Trophoblast cell (in vitro differentiated cells and primary cell): Measurements from ENCODE around the gene HRCT1.
A peak's percentile ranks its signal among the peaks of the same experiment; 100 is the strongest.

Experiments
- DNase-seq, 2 donors: peaks; one replicate each; pipeline ENCODE4 v3.0.0-alpha.2; 2016
- H2AFZ ChIP-seq: 2 replicates; pipeline ENCODE4 v1.6.1; 2013; ENCODE audit warnings: low read length, moderate library complexity, mild to moderate bottlenecking; ENCODE audit not compliant: insufficient read depth, poor library complexity
- H2AK5ac ChIP-seq: 2 replicates; pipeline ENCODE4 v1.6.1; 2013; ENCODE audit warnings: mild to moderate bottlenecking, low read length
- H2BK120ac ChIP-seq: 2 replicates; pipeline ENCODE4 v1.6.1; 2013; ENCODE audit warnings: low read length, mild to moderate bottlenecking, moderate library complexity; ENCODE audit not compliant: insufficient read depth, poor library complexity
- H2BK12ac ChIP-seq: 2 replicates; pipeline ENCODE4 v1.6.1; 2013; ENCODE audit warnings: mild to moderate bottlenecking, low read length, moderate library complexity
- H2BK5ac ChIP-seq: 2 replicates; pipeline ENCODE4 v1.6.1; 2013; ENCODE audit warnings: low read length, low read depth, moderate library complexity, mild to moderate bottlenecking; ENCODE audit not compliant: poor library complexity
- H3K14ac ChIP-seq: 2 replicates; pipeline ENCODE4 v1.6.1; 2013; ENCODE audit warnings: mild to moderate bottlenecking, low read length
- H3K18ac ChIP-seq: 2 replicates; pipeline ENCODE4 v1.6.1; 2013; ENCODE audit warnings: mild to moderate bottlenecking, low read length
- H3K23ac ChIP-seq: 2 replicates; pipeline ENCODE4 v1.6.1; 2013; ENCODE audit warnings: low read length
- H3K27ac ChIP-seq: 2 replicates; pipeline ENCODE4 v1.5.1; 2013; ENCODE audit warnings: low read depth, mild to moderate bottlenecking, inconsistent platforms, low read length, moderate library complexity
- H3K27me3 ChIP-seq: 2 replicates; pipeline ENCODE4 v1.6.1; 2013; ENCODE audit warnings: inconsistent platforms, mild to moderate bottlenecking, low read length, moderate library complexity; ENCODE audit not compliant: insufficient read depth
- H3K36me3 ChIP-seq, 2 experiments: 1 replicate in 1 of 2; 2 replicates in 1 of 2; pipeline ENCODE4 v1.6.1; 2013; ENCODE audit warnings: low read length in 2 of 2, mild to moderate bottlenecking in 2 of 2, moderate library complexity in 1 of 2; ENCODE audit not compliant: insufficient read depth in 2 of 2, control insufficient read depth in 1 of 2
- H3K4ac ChIP-seq: 2 replicates; pipeline ENCODE4 v1.6.1; 2013; ENCODE audit warnings: low read depth, mild to moderate bottlenecking, low read length, moderate library complexity
- H3K4me1 ChIP-seq, 2 experiments: 1 replicate in 1 of 2; 2 replicates in 1 of 2; pipeline ENCODE4 v1.6.1; 2013; ENCODE audit warnings: low read length in 2 of 2, mild to moderate bottlenecking in 2 of 2, moderate library complexity in 1 of 2; ENCODE audit not compliant: insufficient read depth in 2 of 2, control insufficient read depth in 1 of 2
- H3K4me2 ChIP-seq: 2 replicates; pipeline ENCODE4 v1.6.1; 2013; ENCODE audit warnings: inconsistent platforms, mild to moderate bottlenecking, low read length, moderate library complexity
- H3K4me3 ChIP-seq: 2 replicates; pipeline ENCODE4 v1.5.1; 2013; ENCODE audit warnings: mild to moderate bottlenecking, low read depth, low read length, inconsistent platforms
- H3K79me1 ChIP-seq: one replicate; pipeline ENCODE4 v1.6.1; 2013; ENCODE audit warnings: low read length
- H3K79me2 ChIP-seq: 2 replicates; pipeline ENCODE4 v1.6.1; 2013; ENCODE audit warnings: low read length, mild to moderate bottlenecking; ENCODE audit not compliant: control insufficient read depth, insufficient read depth, poor library complexity
- H3K9ac ChIP-seq: 2 replicates; pipeline ENCODE4 v1.6.1; 2013; ENCODE audit warnings: mild to moderate bottlenecking, low read length
- H3K9me3 ChIP-seq: 2 replicates; pipeline ENCODE4 v1.6.1; 2013; ENCODE audit warnings: low read depth, mild to moderate bottlenecking, control low read depth, inconsistent platforms, low read length; ENCODE audit not compliant: insufficient read depth
- H4K12ac ChIP-seq: 2 replicates; pipeline ENCODE4 v1.6.1; 2013; ENCODE audit warnings: low read depth, mild to moderate bottlenecking, low read length, moderate library complexity
- H4K8ac ChIP-seq: 2 replicates; pipeline ENCODE4 v1.6.1; 2013; ENCODE audit warnings: low read depth, mild to moderate bottlenecking, low read length, moderate library complexity
- H4K91ac ChIP-seq: one replicate; pipeline ENCODE4 v1.6.1; 2013; ENCODE audit warnings: low read depth, mild to moderate bottlenecking, low read length, moderate library complexity
- WGBS: extraction: QIAGEN DNeasy Blood & Tissue Kit; methylation state at CpG from one replicate; pipeline ENCODE4 v1.1.7; 2013; ENCODE audit warnings: missing lambda C conversion rate; ENCODE audit not compliant: insufficient read length, insufficient coverage; ENCODE audit errors: extremely low coverage; 5-methylcytosine and 5-hydroxymethylcytosine counted together

The HRCT1 gene

GRCh38 chr9:35935261-35935660 lies 29.3 kb downstream of the HRCT1 start:
- Histone ChIP-seq H3K27ac (no peak overlapping the region), H4K8ac (no peak overlapping the region), H3K4me2 (no peak overlapping the region), H3K14ac (no peak overlapping the region), H4K91ac (no peak overlapping the region), H2BK12ac (no peak overlapping the region), H4K12ac (no peak overlapping the region), H3K4me3 (no peak overlapping the region), H2AFZ (no peak overlapping the region), H3K4ac (no peak overlapping the region), H3K9me3 (peaks cover 2% of the 10 kb centered on the region), H3K36me3 (no peaks in the 10 kb centered on the region), H3K23ac (no peak overlapping the region), H2BK120ac (no peak overlapping the region), H3K9ac (no peak overlapping the region), H3K4me1 (peaks cover 0 to 3% of the 10 kb centered on the region in 2 experiments), H3K79me1 (no peaks in the 10 kb centered on the region), H3K27me3 (no peaks in the 10 kb centered on the region), H3K18ac (no peak overlapping the region), H3K79me2 (no peaks in the 10 kb centered on the region), H2BK5ac (no peak overlapping the region), H2AK5ac (no peak overlapping the region)
- peak; percentile 42 to 83 for DNase-seq
- WGBS: no CpG with 5 or more reads among the region's 4 CpGs

GRCh38 chr9:35935755-35936509 lies 29.9 kb downstream of the HRCT1 start:
- Histone ChIP-seq H4K12ac (no peak overlapping the region), H2BK120ac (no peak overlapping the region), H3K18ac (no peak overlapping the region), H2BK5ac (no peak overlapping the region), H2BK12ac (no peak overlapping the region), H3K4me2 (no peak overlapping the region), H3K23ac (no peak overlapping the region), H3K79me1 (no peaks in the 10 kb centered on the region), H4K91ac (no peak overlapping the region), H3K36me3 (no peaks in the 10 kb centered on the region), H2AK5ac (no peak overlapping the region), H3K79me2 (no peaks in the 10 kb centered on the region), H3K9me3 (peaks cover 2% of the 10 kb centered on the region), H3K9ac (no peak overlapping the region), H4K8ac (no peak overlapping the region), H3K4ac (no peak overlapping the region), H3K4me1 (peaks cover 0 to 1% of the 10 kb centered on the region in 2 experiments), H3K27ac (no peak overlapping the region), H3K27me3 (no peaks in the 10 kb centered on the region), H3K4me3 (no peak overlapping the region), H2AFZ (no peak overlapping the region), H3K14ac (no peak overlapping the region)
- WGBS: no CpG with 5 or more reads among the region's 7 CpGs
- DNase-seq: peak in 1 of 2 donors; percentile 50

GRCh38 chr9:35937227-35937626 lies 31.2 kb downstream of the HRCT1 start:
- Histone ChIP-seq H3K9me3 (peaks cover 2% of the 10 kb centered on the region), H2BK12ac (no peak overlapping the region)
- peak; percentile 34 to 82 for DNase-seq

GRCh38 chr9:35938474-35939356 lies 32.7 kb downstream of the HRCT1 start:
- Histone ChIP-seq H3K4me2 (no peak overlapping the region), H3K14ac (no peak overlapping the region), H3K79me1 (no peaks in the 10 kb centered on the region), H3K4me3 (no peak overlapping the region), H3K27me3 (peaks cover 5% of the 10 kb centered on the region), H2BK5ac (no peak overlapping the region), H3K79me2 (no peaks in the 10 kb centered on the region), H3K4me1 (no peaks in the 10 kb centered on the region), H2AK5ac (no peak overlapping the region), H2BK12ac (no peak overlapping the region), H3K27ac (no peak overlapping the region), H4K8ac (no peak overlapping the region), H4K12ac (no peak overlapping the region), H3K18ac (no peak overlapping the region), H4K91ac (no peak overlapping the region), H3K4ac (no peak overlapping the region), H2BK120ac (no peak overlapping the region), H3K9me3 (peaks cover 6% of the 10 kb centered on the region), H3K23ac (no peak overlapping the region), H2AFZ (no peak overlapping the region), H3K36me3 (no peaks in the 10 kb centered on the region), H3K9ac (peak overlapping the region; percentile 39)
- no CpG with 5 or more reads among the region's 10 CpGs for WGBS
- DNase-seq: peak; percentile 41 to 71

More at GRCh38 chr9:35937227-35937626, 31.2 kb downstream of the HRCT1 start:
- H3K79me1 ChIP-seq: no peaks in the 10 kb centered on the region
- H3K36me3 ChIP-seq: no peaks in the 10 kb centered on the region
- H4K8ac ChIP-seq: no peak overlapping the region
- H3K27me3 ChIP-seq: no peaks in the 10 kb centered on the region
- WGBS: no CpG with 5 or more reads among the region's 2 CpGs
- no peak overlapping the region for H3K18ac ChIP-seq
- no peak overlapping the region for H3K4me3 ChIP-seq
- no peak overlapping the region for H3K4me2 ChIP-seq
- no peak overlapping the region for H3K23ac ChIP-seq
- H4K12ac ChIP-seq: no peak overlapping the region
- no peak overlapping the region for H4K91ac ChIP-seq
- H2BK5ac ChIP-seq: no peak overlapping the region
- H3K14ac ChIP-seq: no peak overlapping the region
- H3K79me2 ChIP-seq: no peaks in the 10 kb centered on the region
- no peak overlapping the region for H2AK5ac ChIP-seq
- H3K9ac ChIP-seq: no peak overlapping the region
- no peak overlapping the region for H2AFZ ChIP-seq
- no peak overlapping the region for H2BK120ac ChIP-seq
- H3K4me1 ChIP-seq: no peaks in the 10 kb centered on the region
- H3K27ac ChIP-seq: no peak overlapping the region
- H3K4ac ChIP-seq: no peak overlapping the region
